Left lung (tissue), 10 donors: Measurements from ENCODE around the gene NEURL3. TPM values are rescaled to one million over a fixed set of nuclear protein-coding genes. Genes with fewer than 3 reads are reported as not detected.

Experiments used
- ATAC-seq: fragments of 200-7000 bp; cut with Tn5 transposase; one replicate; pipeline ENCODE4 v1.9.1; 2020; ENCODE audit warnings: moderate library complexity
- DNase-seq, 4 donors: peaks; one replicate each; pipeline ENCODE4 v3.0.0-alpha.2; 2013 to 2020
- H3K27ac ChIP-seq, 2 donors: fragments of 200-600 bp; sonication (generic) in 1 of 2; one replicate each; pipeline versions ENCODE4 v1.5.0 to v1.8.0; 2020 to 2021
- H3K27me3 ChIP-seq, 2 donors: fragments of 200-600 bp; sonication (generic) in 1 of 2; one replicate each; pipeline versions ENCODE4 v1.5.0 to v1.8.0; 2020 to 2021
- H3K36me3 ChIP-seq, 2 donors: fragments of 200-600 bp; sonication (generic) in 1 of 2; one replicate each; pipeline versions ENCODE4 v1.5.0 to v1.8.0; 2020 to 2021
- H3K4me1 ChIP-seq, 2 donors: fragments of 200-600 bp; one replicate each; pipeline ENCODE4 v1.8.0; 2021
- H3K4me3 ChIP-seq, 2 donors: fragments of 200-600 bp; sonication (generic) in 1 of 2; one replicate each; pipeline versions ENCODE4 v1.5.0 to v1.8.0; 2020 to 2021; ENCODE audit warnings: mild to moderate bottlenecking in 1 of 2
- H3K9me3 ChIP-seq, 2 donors: fragments of 200-600 bp; sonication (generic) in 1 of 2; one replicate each; pipeline versions ENCODE4 v1.5.0 to v1.8.0; 2020 to 2021
- intact Hi-C, 2 donors: fragments of 100-400 bp; cut with DNase I; formaldehyde crosslinking; loops; one replicate each; pipeline versions ENCODE4 v1.11.2 to v1.14.2; 2022
- polyA plus RNA-seq, 6 donors: library from polyadenylated mRNA; unstranded; fragments of 120-200 nt; gene quantifications; one replicate each; pipeline ENCODE4 v1.2.1, GENCODE V29; 2013; ENCODE audit not compliant: insufficient read length in 6 of 6
- total RNA-seq, 2 donors: library from RNA; stranded (reverse); fragmentation: NEBNext Ultra II Directional; extraction: Animal tissue kit (Norgen Biotek cat#: 25700); gene quantifications; one replicate each; pipeline ENCODE4 v1.2.1, GENCODE V29; 2021
- TF ChIP-seq, protein P1 (sequence below), 2 donors: fragments of 200-600 bp; sonication (generic) in 1 of 2; IDR thresholded peaks; one replicate each; pipeline versions ENCODE4 v1.5.0 to v1.8.0; 2021; ENCODE audit warnings: antibody characterized with exemption in 2 of 2
- donor health status: DM: no; HTN: yes; CAD: no.
- donor health status: DM: no; HTN: no; CAD: no.

Gene NEURL3
- total and polyA plus RNA-seq, 8 donors, result 0.18 to 0.62 (median 0.32) TPM

DNA sequence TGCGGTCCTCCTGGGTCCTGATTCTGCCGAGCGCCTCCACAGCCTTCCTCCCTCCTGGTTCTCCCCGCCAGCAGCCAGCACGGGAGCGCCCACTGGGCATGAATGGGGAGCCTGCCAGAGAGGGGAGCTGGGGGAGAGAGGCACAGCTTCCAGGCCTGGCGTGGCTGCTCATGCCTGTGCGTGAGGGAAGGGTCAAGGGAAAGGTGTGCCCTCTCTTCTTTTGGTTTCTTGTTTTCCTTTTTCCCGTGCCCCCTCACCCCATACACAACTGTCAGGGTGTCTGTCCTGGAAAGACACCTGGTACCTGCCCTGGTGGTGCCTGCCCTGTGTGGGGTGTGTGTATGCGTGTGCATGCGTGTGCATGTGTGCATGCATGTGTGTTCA is 4.7 kb upstream of the NEURL3 start:
- no peak for ATAC-seq
- Histone ChIP-seq H3K27me3 (peaks cover 0 to 6% of the 10 kb centered on the region in 2 donors), H3K9me3 (no peaks in the 10 kb centered on the region), H3K4me1 (peaks cover 12 to 32% of the 10 kb centered on the region in 2 donors), H3K27ac (no peak overlapping the region), H3K4me3 (no peak overlapping the region), H3K36me3 (no peaks in the 10 kb centered on the region)
- TF ChIP-seq, protein P1, sequence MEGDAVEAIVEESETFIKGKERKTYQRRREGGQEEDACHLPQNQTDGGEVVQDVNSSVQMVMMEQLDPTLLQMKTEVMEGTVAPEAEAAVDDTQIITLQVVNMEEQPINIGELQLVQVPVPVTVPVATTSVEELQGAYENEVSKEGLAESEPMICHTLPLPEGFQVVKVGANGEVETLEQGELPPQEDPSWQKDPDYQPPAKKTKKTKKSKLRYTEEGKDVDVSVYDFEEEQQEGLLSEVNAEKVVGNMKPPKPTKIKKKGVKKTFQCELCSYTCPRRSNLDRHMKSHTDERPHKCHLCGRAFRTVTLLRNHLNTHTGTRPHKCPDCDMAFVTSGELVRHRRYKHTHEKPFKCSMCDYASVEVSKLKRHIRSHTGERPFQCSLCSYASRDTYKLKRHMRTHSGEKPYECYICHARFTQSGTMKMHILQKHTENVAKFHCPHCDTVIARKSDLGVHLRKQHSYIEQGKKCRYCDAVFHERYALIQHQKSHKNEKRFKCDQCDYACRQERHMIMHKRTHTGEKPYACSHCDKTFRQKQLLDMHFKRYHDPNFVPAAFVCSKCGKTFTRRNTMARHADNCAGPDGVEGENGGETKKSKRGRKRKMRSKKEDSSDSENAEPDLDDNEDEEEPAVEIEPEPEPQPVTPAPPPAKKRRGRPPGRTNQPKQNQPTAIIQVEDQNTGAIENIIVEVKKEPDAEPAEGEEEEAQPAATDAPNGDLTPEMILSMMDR (IDR thresholded peaks at IDR 0.05), result no peak
- DNase-seq, result no peak
- intact Hi-C loops, result loop anchor here in 1 of 2 donors (5.0 kb wide), 1 partner anchor 103 kb away; no protein-coding TSS in a partner anchor

- H3K9me3 ChIP-seq, result no peaks in the 10 kb centered on the region
- no peak overlapping the region for H3K4me3 ChIP-seq
- H3K27me3 ChIP-seq, result peaks cover 0 to 6% of the 10 kb centered on the region in 2 donors
- intact Hi-C loops, result loop anchor here in 1 of 2 donors (5.0 kb wide), 1 partner anchor 102 kb away; no protein-coding TSS in a partner anchor
- peak; percentile 96 for ATAC-seq
- peak; percentile 76 to 98 (median 89) for DNase-seq
- no peak overlapping the region for H3K27ac ChIP-seq
- no peaks in the 10 kb centered on the region for H3K36me3 ChIP-seq
- peaks cover 12 to 32% of the 10 kb centered on the region in 2 donors for H3K4me1 ChIP-seq
- TF ChIP-seq, protein P1 (IDR thresholded peaks at IDR 0.05), result peak; percentile 99
Measured at GRCh38 chr2:96509114-96509846, 4.1 kb upstream of the NEURL3 start.

DNA sequence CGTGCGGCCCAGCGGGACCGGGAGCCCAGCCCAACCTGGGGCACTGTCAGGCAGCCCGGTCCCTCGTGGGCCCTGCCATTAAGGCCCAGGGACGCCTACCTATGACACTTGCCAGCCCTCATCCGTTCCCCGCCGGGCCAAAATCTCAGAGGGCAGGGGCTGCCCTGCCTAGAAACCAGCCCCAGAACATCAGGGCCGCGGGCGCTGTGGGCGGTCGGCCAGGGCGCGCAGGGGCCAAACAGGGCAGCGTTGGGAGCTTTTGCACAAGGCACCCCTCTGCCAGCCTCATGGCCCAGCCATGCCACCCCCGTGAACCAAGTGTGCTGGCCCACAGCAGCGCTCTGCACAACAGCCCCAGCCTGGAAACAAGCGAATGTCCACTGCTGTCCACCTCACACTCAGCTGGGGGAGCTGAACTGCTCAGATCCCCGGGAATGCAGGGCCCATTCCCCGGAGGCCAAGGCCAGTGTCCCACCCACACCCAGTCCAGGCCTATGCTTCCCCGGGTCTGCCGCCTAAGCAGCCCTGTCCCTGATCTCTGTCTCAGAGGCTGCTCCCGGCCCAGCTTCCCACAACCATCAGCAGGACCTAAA is 3.5 kb upstream of the NEURL3 start:
- intact Hi-C loops, result loop anchor here in 1 of 2 donors (5.0 kb wide), 1 partner anchor 101 kb away; no protein-coding TSS in a partner anchor
- no peak for ATAC-seq

GRCh38 chr2:96507957-96508520 is 2.9 kb upstream of the NEURL3 start:
- TF ChIP-seq, protein P1 (IDR thresholded peaks at IDR 0.05), result peak; percentile 100
- intact Hi-C loops, result loop anchor here in 1 of 2 donors (5.0 kb wide), 1 partner anchor 101 kb away; no protein-coding TSS in a partner anchor
- Histone ChIP-seq H3K27ac (no peak overlapping the region), H3K9me3 (no peaks in the 10 kb centered on the region), H3K4me1 (peaks cover 12 to 37% of the 10 kb centered on the region in 2 donors), H3K27me3 (peaks cover 0 to 6% of the 10 kb centered on the region in 2 donors), H3K4me3 (peak overlapping the region; percentile 5 to 27), H3K36me3 (no peaks in the 10 kb centered on the region)
- ATAC-seq, result peak; percentile 87
- DNase-seq, result peak; percentile 52 to 95 (median 69)

More for the DNA sequence above, 3.5 kb upstream of the NEURL3 start:
- Histone ChIP-seq H3K9me3 (no peaks in the 10 kb centered on the region), H3K36me3 (no peaks in the 10 kb centered on the region), H3K27me3 (peaks cover 0 to 6% of the 10 kb centered on the region in 2 donors), H3K4me1 (peaks cover 12 to 32% of the 10 kb centered on the region in 2 donors), H3K4me3 (no peak overlapping the region), H3K27ac (no peak overlapping the region)
- TF ChIP-seq, protein P1 (IDR thresholded peaks at IDR 0.05), result no peak
- no peak for DNase-seq

DNA sequence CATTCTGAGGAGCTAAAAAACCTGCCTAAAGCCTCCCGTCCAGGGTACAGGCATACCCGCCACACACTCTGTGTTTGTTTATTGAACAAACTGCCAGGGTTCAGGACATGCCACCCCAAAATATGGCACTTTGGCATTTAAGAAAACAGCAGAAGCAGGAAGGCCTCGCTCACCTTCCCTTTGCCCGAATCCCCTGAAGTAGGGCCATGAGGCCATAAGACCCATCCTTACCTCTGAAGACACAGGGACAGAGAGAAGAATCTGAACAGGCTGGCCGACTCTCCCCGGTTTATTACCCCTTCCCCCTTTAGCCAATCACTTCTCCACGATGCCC is 1.7 kb upstream of the NEURL3 start:
- intact Hi-C loops, result loop anchor here in 1 of 2 donors (5.0 kb wide), 1 partner anchor 100 kb away; no protein-coding TSS in a partner anchor

More for the DNA sequence above, 1.7 kb upstream of the NEURL3 start:
- Histone ChIP-seq H3K4me1 (peaks cover 17 to 49% of the 10 kb centered on the region in 2 donors), H3K27ac (no peak overlapping the region), H3K27me3 (peaks cover 0 to 12% of the 10 kb centered on the region in 2 donors), H3K9me3 (no peaks in the 10 kb centered on the region), H3K4me3 (no peak overlapping the region), H3K36me3 (no peaks in the 10 kb centered on the region)
- ATAC-seq, result no peak
- no peak for DNase-seq
- TF ChIP-seq, protein P1 (IDR thresholded peaks at IDR 0.05), result no peak
